ENCODE measurements around the gene SMYD3.
"Not testable (repeated sequence)": the region's sequence is repeated elsewhere in the genome, so short reads cannot be mapped to it uniquely, and the experiment has no call there.

Gene SMYD3

DNA sequence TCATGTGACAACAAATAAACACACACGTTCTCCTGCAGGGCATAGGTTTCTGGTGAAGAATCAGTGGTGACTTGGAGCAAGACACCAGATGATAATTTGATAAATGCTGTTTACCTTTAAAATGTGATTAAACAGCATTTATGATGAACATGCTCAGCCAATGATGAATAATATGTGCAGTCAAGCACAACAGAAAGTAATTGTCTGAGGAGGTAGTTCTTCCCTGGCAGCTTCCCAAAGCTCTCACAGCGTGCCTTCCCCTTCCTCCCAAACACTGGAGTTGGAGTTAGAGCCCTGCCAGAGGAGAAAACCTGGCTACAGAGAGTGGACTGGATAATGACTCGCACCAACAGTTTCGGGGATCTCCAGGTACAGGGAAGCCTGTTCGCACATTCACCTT, 463.5 kb downstream of the SMYD3 start:
- no peak for DNase-seq

DNA sequence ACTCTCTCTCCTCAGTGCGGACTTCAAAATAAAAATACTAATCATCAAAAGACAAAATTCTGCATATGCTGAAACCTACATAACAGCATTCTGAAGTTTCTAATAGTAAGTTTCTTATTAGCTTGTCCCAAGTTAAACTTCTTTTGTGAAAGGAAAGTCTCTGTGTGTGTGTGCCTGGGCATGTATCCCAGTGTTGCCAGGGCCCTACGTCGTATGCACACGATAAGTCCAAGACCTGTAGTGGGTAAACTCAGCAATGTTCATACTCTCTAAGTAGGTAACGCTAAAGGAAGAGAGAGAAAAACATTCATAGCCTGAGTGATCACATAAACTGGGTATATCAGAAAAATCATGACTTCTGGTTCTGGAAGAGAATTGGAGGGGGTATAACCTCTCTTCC, 465.7 kb downstream of the SMYD3 start:
- DNase-seq: no peak

DNA sequence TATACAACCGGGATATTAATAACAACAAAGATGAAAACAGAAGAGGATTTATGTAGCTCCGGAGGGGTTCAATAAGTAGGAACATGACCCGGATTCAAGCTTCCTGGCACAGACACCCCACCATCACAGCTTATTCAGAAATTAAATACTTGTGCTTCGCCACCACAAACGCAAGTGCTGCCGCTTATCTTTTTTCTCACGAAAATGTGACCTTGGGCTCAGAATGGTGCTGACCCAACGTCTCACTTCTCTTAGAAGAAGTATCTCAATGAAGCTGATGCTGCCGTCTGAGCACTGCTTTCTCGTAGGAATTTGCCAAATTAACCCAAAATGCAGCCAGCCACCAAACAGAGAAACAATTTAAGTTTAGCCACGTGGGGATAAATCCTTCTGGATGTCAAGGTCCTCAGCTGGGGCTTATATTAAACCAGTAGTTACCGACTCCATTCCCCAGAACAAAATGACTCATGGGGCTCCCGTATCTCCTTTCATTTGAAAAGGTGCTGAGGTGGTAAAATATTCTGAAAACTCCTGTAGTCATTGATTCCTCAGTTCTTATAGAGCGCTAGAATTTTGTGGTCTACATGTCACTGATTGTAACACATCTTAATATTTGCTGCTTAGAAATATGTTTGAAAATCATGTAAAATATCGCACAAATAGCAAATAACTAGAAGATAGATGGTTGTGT, 466.7 kb downstream of the SMYD3 start:
- no peak for DNase-seq

DNA sequence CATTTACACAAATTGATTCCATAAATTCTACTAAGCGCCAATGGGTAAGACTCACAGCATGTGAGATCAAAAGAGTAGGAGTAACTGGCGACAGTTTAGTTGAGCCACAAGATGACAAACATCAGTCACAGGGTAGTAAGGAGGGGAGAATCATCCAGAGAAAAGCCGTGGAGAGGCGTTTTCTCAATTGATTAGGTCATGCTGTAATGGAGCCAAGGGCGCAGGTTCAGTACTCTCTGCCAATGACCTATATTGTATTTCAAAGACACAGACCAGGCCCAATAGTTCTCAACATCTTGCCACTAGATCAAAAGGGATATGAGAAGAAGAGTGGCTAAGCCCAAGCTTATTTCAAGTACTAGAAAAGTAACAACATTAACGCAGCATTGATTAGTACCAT, 467.5 kb downstream of the SMYD3 start:
- DNase-seq: no peak

DNA sequence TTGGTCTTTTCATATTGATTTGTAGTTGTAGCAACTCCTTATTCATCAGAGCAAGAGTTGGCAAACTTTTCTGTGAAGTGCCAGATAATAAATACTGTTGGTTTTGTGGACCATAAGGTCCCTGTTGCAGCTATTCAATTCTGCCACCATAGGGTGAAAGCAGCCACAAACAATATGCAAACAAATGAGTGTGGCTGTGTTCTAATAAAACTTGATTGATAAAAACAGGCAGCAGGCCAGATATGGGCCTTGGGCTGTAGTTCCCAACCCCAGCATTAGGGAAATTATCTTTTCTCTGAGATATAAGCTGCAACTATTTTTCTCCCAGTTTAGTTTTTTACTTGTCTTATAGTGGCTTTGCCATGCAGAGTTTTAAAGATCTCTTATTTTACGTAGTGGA, 469.2 kb downstream of the SMYD3 start:
- no peak for DNase-seq

DNA sequence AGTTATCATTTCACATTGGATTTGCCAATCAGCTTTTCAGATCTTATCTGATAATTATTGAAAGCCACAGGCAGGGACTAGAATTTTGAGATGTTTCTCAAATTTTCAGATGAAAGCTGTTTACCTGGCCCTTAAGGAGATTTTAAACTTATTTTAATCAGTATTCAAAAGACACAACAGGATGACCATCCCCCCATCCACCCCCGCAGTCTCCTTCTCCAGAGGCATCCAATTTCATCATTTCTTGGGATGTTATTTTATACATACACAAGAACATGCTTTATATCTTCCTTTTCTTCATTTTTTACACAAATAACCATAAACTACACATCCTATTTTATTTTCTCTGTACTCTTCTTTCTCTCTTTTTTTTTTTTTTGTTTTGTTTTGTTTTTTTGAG, 470.9 kb downstream of the SMYD3 start:
- DNase-seq: no peak

DNA sequence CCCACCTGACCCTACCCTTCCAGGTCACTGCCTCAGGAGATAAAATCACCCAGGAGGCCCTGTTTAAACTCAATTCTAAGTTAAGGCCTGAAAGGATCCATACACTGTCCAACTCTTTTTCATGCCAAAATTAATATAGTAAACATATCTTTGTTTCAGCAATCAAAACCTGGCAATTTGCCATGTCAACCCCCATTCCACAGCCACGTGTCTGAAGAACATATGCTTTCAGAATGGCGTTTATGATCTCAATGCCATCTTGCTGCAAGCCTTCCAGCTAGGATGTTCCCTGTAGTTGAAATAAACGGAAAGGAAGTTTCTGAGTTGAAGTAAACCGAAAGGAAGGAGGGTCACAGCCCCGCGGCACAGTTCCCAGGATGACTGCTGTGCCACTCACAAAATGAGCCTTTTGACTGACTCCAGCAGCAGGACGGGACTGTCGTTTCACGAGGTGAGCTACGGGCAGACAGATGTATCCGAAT, 472.0 kb downstream of the SMYD3 start:
- DNase-seq: no peak

DNA sequence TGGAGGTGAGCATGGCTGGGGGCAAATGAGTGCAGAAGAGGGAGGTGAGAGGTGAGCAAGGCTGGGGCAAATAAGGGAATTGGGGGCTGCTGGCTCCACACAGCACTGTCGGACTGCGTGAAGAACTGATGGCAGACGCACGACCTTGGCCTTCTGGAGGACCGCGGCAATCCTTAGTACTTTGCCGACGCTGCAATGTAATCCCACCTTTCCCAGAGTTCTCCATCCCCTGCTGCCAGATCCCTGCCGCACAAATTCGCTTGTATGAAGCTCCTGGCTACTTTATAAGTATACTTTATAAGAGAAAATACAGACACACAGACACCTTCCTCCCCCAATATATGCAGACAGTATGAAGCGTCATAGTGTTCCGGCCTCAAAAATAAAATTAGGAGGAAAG, 472.4 kb downstream of the SMYD3 start:
- DNase-seq: no peak

DNA sequence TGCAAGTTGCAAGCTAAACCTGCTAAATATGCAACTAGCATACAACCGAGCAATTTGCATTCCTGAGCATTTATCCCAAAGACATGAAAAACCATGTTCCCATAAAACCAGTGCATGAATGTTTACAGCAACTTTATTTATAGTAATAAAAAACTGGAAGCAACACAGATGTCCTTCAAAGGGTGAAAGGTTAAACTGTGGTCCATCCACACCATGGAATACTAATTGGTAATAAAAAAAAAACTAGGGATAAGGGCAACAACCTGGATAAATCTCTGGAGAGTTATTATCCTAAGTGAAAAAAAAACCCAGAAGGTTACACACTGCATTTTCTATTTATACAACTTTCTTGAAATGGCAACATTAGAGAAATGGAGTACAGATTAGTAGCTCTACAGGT, 474.1 kb downstream of the SMYD3 start:
- DNase-seq: no peak

DNA sequence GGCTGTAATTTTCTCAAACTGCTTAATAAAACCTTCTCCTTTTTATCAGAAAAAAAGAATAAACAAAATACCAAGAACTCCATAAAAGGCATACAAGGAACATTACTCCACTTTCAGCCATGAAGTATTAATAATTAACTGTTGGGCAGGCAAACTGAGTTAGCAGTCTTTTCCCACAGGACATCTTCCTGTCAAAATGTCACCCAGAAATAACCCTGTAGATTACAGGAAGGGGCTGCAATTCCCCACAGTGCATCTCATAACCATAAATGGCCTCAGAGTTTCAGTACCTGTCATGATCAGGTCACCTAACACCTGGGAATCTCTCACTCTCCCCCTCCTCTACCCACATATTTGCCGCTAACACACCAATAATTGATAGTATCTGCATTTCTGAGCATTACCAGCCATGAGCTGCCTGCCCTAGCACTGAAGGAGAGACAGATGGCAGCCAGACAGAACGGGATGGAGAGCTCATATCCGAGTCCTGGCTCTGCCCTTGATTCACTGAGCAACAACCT, 475.0 kb downstream of the SMYD3 start:
- DNase-seq: no peak

DNA sequence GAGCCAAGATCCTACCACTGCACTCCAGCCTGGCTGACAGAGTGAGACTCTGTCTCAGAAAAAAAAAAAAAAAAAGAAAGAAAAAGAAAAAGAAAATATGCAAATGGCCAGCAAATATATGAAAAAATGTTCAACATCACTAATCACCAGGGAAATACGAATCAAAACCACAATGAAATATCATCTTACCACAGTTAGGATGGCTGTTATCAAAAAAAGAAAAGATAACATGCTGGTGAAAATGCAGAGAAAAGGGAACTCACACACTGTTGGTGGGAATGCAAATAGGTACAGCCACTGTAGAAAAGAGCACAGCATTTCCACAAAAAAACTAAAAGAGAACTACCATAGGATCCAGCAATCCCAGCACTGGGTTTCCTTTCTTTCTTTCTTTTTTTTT, 477.5 kb downstream of the SMYD3 start:
- DNase-seq: no peak

DNA sequence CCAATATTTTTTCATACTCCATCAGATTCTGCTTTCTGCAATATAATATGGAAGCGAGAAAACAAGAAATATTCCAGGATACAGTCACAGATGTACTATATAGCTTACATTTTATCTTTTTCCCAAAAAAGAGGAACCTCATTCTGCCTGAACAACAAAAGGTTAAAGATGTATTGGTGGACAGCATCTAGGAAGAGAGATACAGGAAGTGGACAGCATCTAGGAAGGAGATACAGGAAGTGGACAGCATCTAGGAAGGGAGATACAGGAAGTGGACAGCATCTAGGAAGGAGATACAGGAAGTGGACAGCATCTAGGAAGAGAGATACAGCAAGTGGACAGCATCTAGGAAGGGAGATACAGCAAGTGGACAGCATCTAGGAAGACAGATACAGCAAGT, 483.0 kb downstream of the SMYD3 start:
- DNase-seq: not testable (repeated sequence)

DNA sequence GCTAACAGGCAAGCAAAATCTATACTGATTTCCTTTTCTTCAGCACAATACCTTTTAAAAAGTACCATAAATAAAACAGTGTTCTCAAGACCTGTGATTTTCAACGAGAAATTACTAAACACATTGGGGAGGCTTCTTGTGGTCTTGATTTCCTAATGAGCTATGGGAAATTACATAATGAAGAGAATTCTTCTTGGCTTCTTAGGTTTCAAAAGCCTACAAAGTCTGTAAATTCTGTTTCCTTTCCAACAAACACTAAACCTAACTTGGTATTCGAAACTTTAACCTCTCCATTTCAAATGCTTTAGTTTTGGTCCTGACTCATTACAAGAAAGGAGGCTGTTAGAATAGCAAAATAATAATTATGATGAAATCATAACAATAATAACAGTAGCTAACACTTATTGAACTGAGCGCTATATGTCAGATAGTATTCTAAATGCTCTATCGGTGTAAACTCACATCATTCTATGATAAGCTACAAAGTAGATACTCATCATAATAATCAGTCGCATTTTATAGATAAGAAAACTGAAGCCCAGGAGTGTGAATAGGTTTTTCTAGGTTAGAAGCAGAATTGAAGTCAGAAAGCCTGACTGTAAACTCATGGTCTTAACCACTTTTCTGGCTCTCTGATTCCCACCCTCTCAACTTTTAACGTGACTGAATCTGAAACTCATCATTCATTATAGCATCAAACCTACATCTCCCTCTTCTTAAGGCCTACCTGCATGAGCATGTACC, 486.7 kb downstream of the SMYD3 start:
- no peak for DNase-seq

DNA sequence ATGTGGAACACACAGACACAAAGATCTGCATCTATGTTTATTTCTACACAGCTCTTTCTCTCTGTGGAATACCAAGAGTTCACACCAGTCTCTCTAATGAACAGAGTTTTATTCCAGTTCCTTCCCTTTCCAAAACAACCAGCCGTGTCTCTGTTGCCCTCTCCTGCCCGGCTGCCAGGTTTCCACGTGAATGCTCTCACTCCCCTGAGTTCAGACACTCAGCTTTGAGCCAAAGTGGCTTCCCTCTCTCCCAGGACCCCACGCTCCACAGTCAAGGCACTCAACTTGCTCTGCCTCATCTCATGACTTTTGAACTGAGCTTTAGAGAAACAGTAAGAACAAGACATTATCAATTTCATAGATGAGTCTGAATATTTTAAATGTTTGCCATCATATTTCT, 488.9 kb downstream of the SMYD3 start:
- DNase-seq: no peak

DNA sequence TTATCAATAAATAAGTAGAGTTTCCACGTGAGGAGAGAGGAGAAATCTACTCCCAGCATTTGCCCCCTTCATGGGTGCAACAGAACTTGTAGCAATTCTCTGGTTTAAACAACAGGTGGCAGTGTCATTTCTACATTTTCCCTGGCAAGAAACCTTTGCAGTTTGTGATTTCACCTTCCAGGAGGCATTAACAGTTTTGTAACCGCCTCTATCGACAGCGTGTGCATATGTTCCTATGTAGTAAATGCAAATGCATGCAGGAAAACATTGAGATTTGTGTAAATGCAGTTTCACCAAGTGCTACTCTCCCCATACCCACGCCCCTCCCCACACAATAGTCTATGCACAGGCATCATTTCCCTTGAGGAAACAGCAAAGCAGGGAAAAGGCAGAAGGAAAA, 494.7 kb downstream of the SMYD3 start:
- no peak for DNase-seq

DNA sequence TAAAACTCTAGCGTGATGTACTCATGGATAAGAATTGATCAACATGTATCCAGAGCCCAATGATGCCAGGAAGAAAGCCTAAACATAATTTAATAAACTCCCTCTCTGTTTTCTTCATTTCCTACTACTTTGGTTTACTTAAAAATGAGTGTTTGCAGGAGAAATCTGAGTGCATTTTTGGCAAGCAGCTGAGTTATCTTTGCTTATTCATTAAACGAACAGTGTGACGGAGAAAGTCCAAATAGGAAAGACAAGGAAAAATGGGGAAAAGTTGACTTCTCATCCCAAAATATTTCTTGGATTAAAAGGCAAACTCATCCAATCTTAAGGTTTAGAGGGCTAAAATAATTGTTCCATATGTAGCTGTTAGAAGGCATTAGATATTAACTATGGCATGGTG, 496.7 kb downstream of the SMYD3 start:
- no peak for DNase-seq

DNA sequence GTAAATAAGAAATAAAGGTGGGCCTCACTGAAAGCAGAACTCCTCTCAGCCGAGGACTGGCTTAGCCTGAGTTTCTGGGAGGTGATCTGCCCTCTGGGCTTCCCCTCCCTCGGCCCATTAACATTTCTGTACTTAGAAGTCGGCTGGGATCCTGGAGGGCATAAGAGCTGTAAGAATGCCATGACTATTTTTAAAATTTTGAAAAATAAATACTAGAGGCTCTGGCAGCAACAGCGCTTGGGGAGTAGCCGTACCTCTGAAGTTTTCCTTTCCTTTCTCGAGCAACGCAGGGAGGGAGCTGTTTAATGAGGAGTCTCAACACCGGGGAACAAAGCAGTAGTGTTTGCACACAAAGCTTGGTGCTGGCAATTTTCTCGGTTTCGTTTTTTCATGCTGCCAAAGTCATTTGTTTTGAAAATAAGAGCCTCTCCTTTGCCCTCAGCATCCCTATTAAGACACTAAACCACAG, 498.7 kb downstream of the SMYD3 start:
- no peak for DNase-seq

DNA sequence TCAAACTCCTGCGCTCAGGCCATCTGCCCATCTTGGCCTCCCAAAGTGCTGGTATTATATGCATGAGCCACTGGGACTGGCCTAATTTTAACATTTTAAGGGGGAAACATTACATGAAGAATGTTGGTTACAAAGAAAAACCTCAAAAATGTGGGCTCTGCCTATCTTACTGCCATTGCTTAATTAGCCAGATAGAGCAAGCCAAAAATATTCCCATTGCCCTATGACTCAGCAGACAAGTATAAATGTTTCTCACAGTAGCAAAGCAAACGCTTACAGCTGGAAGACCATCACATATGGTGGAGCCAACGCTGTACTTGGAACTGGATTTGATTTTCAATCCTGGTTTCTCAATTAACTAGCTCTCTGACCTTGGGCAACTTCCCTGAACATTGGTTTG, 502.0 kb downstream of the SMYD3 start:
- DNase-seq: no peak

DNA sequence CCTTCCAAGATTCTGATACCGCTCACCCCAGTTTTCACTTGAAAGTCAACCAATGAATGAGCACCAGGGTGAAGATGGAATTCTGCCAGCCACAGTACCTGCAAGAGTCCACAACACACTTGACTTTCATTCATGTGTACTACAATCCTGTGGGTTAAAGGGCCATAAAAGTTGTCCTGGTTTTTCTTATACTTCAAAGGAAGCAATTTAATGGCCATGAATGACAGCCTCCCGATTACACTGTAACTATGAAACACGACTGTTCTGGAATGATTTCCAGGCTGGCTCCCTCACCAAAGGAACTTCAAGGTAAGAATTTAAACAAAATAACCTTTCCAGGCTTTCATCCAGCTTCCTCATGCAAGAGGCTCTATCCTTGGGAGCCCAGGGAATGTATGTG, 502.8 kb downstream of the SMYD3 start:
- DNase-seq: no peak

DNA sequence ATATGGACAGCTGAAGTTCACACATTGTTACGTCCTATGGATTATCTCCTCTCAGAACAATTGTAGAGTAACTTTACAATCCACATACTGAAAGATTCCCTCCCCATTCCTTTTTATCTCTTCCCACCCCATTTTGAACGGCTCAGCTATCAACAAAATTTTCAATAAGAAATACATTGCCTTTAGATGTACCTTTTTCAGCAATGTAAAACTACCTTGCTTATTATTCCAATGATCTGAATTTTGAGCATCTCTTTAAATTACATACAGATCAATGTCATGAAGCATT, 503.7 kb downstream of the SMYD3 start:
- no peak for DNase-seq

DNA sequence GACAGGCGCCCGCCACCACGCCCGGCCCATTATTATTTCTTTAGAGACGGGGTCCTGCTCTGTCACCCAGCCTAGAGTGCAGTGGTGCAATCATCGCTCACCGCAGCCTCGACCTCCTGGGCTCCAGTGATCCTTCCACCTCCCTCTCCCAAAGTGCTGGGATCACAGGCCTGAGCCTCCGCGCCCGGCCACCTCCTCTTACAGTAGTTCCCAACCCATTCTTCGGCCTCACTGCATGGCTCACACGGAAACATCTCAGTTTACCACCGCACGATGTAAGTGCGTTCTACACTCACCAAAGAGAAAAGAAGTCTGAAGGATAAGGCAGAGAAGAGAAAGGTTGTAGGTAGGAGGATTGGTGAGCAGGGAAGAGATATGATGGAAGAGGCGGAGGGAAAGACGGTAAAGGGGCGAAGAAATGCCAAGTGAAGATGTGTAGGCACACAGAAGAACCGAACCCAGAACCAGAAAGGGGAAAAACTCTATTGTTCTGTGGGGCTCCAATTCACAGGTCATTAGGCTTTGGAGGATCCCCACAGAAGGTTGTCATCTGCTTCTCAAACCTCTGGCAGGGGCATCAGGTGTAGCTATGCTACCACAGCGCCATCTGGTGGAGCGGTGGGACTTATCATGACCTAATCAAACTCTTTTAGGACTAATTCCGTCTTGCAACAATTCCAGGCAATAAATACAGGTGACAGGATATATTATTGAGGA, 504.2 kb downstream of the SMYD3 start:
- peak; percentile 83 for DNase-seq

DNA sequence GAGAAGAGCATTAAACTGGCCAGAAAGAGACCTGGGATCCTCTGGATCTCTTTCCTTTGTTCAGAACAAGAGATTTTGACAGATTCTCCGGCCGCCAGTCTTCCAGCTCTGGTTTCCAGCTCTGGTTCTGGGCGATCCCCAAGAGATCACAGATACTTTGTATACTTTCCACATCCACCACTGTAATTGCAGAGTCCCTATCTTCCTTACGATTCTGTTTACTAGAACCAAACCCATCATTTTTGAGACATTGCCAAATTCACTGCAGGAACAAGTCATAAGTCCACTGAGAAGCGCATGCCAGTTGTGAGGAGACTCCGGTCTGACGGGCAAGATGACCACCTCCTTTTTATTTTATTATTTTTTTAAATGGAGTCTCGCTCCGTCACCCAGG, 505.2 kb downstream of the SMYD3 start:
- DNase-seq: no peak

DNA sequence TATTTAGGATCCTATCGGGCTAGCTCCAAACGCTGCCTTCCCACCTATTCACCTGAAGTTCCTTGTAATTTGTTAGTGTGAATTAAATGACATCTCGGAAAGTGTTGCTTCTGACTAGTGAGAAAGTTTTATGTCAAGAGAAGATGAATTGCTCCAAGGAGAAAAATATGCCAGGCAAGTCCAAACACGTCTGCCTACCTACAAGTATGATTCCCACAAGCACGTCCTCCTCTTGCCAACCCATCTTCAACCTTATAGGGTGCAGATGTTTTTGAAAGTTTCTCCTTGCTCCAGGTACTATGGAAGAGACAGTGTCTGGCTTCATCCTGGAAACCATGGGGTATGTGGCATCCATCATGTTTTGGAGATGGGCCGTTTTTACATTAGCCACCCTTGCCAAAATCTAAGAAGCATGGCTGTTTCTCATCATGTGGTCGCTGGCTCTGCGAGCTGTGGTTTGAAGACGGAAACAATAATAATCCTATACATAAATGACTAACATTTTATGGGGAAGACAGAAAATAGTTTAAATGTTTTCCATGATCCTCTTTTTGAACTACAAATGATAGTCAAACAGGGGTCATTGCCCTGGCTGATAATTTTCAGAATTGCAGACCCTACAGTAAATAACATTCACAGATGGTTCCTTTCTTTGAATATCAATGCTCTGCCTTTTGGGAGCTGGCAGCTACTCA, 505.8 kb downstream of the SMYD3 start:
- DNase-seq: no peak

All from activated CD8-positive, alpha-beta memory T cell treated with anti-CD3 and anti-CD28 coated beads, Interleukin-2, amount 50 U/mL, for 4 hours (primary cell).